ENCODE results near the gene COA4.

The COA4 gene

GRCh38 chr11:73866095-73866579 is 10.5 kb downstream of the COA4 start:
- no peak for DNase-seq (ENCODE audit: low spot score)

GRCh38 chr11:73862986-73863385 is 13.7 kb downstream of the COA4 start:
- DNase-seq (ENCODE audit: low spot score) = no peak

GRCh38 chr11:73860202-73860601 is 16.4 kb downstream of the COA4 start:
- no peak for DNase-seq (ENCODE audit: low spot score)

- DNase-seq (ENCODE audit: low spot score) = no peak
These were observed 17.0 kb downstream of the COA4 start for GRCh38 chr11:73859671-73860070.

- no peak for DNase-seq (ENCODE audit: low spot score)
These were observed 20.5 kb downstream of the COA4 start for GRCh38 chr11:73856031-73856567.

- no peak for DNase-seq (ENCODE audit: low spot score)
These were observed 22.0 kb downstream of the COA4 start for GRCh38 chr11:73854680-73855079.

GRCh38 chr11:73852049-73852448 is 24.6 kb downstream of the COA4 start:
- no peak for DNase-seq (ENCODE audit: low spot score)

GRCh38 chr11:73851046-73851764 is 25.4 kb downstream of the COA4 start:
- DNase-seq (ENCODE audit: low spot score) = no peak

- DNase-seq (ENCODE audit: low spot score) = no peak
These were observed 37.6 kb downstream of the COA4 start for GRCh38 chr11:73839123-73839457.

- DNase-seq (ENCODE audit: low spot score) = no peak
These were observed 38.1 kb downstream of the COA4 start for GRCh38 chr11:73838443-73839122.

- no peak for DNase-seq (ENCODE audit: low spot score)
These were observed 43.6 kb downstream of the COA4 start for GRCh38 chr11:73833067-73833466.

- no peak for DNase-seq (ENCODE audit: low spot score)
These were observed 46.4 kb downstream of the COA4 start for GRCh38 chr11:73830261-73830660.

All from CD4-positive, alpha-beta T cell treated with Interleukin-15 for 4 hours (primary cell).